RCC 7860 (cell line): Measurements from ENCODE around the gene CEP112.
A peak's percentile ranks its signal among the peaks of the same experiment; 100 is the strongest.
"Not testable (repeated sequence)": the region's sequence is repeated elsewhere in the genome, so short reads cannot be mapped to it uniquely, and the experiment has no call there.

Source experiments
- DNase-seq: peaks from one replicate; pipeline ENCODE4 v3.0.0-alpha.2; 2015; ENCODE audit warnings: low spot score
- FAIRE-seq: peaks from 2 replicates; lab custom pipeline; 2012; peaks lifted over from hg19 to GRCh38; lab: Jason Lieb, UNC

Gene CEP112

GRCh38 chr17:65699459-65699858 lies 492.5 kb downstream of the CEP112 start:
- no peak for FAIRE-seq
- DNase-seq = no peak

- DNase-seq (peak; percentile 73), FAIRE-seq (peak; percentile 83)
Observed at GRCh38 chr17:65698381-65699061, 493.4 kb downstream of the CEP112 start.

GRCh38 chr17:65697661-65698060 lies 494.3 kb downstream of the CEP112 start:
- FAIRE-seq = no peak
- no peak for DNase-seq

GRCh38 chr17:65696739-65697394 lies 495.1 kb downstream of the CEP112 start:
- DNase-seq (no peak), FAIRE-seq (peak; percentile 30)

- DNase-seq (no peak), FAIRE-seq (no peak)
Observed at GRCh38 chr17:65694601-65695000, 497.3 kb downstream of the CEP112 start.

- FAIRE-seq = no peak
Observed at GRCh38 chr17:65690626-65691310, 501.2 kb downstream of the CEP112 start.

GRCh38 chr17:65688307-65688706 lies 503.6 kb downstream of the CEP112 start:
- FAIRE-seq (no peak), DNase-seq (no peak)

More at GRCh38 chr17:65690626-65691310, 501.2 kb downstream of the CEP112 start:
- DNase-seq = no peak

- no peak for FAIRE-seq
- no peak for DNase-seq
Observed at GRCh38 chr17:65685110-65685509, 506.8 kb downstream of the CEP112 start.

- FAIRE-seq (no peak), DNase-seq (peak; percentile 16)
Observed at GRCh38 chr17:65684631-65685030, 507.3 kb downstream of the CEP112 start.

GRCh38 chr17:65683428-65683827 lies 508.5 kb downstream of the CEP112 start:
- no peak for DNase-seq
- FAIRE-seq = no peak

- not testable (repeated sequence) for DNase-seq, FAIRE-seq
Observed at GRCh38 chr17:65681763-65682162, 510.2 kb downstream of the CEP112 start.

GRCh38 chr17:65679165-65679845 lies 512.6 kb downstream of the CEP112 start:
- DNase-seq = no peak
- no peak for FAIRE-seq

- DNase-seq (no peak), FAIRE-seq (no peak)
Observed at GRCh38 chr17:65678546-65678945, 513.4 kb downstream of the CEP112 start.

- no peak for FAIRE-seq
Observed at GRCh38 chr17:65677932-65678331, 514.0 kb downstream of the CEP112 start.

GRCh38 chr17:65674246-65675045 lies 517.5 kb downstream of the CEP112 start:
- DNase-seq (no peak), FAIRE-seq (no peak)

More at GRCh38 chr17:65677932-65678331, 514.0 kb downstream of the CEP112 start:
- no peak for DNase-seq

- FAIRE-seq (no peak), DNase-seq (no peak)
Observed at GRCh38 chr17:65670667-65671371, 521.1 kb downstream of the CEP112 start.

- no peak for DNase-seq
- FAIRE-seq = no peak
Observed at GRCh38 chr17:65668211-65668610, 523.7 kb downstream of the CEP112 start.

GRCh38 chr17:65667656-65668055 lies 524.3 kb downstream of the CEP112 start:
- DNase-seq = no peak
- no peak for FAIRE-seq

GRCh38 chr17:65666876-65667321 lies 525.0 kb downstream of the CEP112 start:
- FAIRE-seq (no peak), DNase-seq (no peak)

- FAIRE-seq (no peak), DNase-seq (no peak)
Observed at GRCh38 chr17:65665966-65666365, 526.0 kb downstream of the CEP112 start.
